Fibroblast of villous mesenchyme (primary cell): Measurements from ENCODE around the gene PGK1. TPM values are rescaled to one million over a fixed set of nuclear protein-coding genes. Genes with fewer than 3 reads are reported as not detected.
"Not testable (repeated sequence)": the region's sequence is repeated elsewhere in the genome, so short reads cannot be mapped to it uniquely, and the experiment has no call there.

Source experiments
- DNase-seq: peaks from one replicate; pipeline ENCODE4 v3.0.0-alpha.2; 2010; ENCODE audit warnings: low read depth
- H3K4me3 ChIP-seq: 2 replicates; pipeline ENCODE4 v1.5.1; 2011; ENCODE audit warnings: low read depth, mild to moderate bottlenecking, low read length
- total RNA-seq: library from RNA; depleted of rRNA; stranded (reverse); fragments of >200 nt; gene quantifications from 2 replicates; pipeline ENCODE4 v1.2.3, GENCODE V29; 2012
- TF ChIP-seq, protein P1 (sequence below): IDR thresholded peaks from 2 replicates; pipeline ENCODE4 v1.5.1; 2012; ENCODE audit warnings: low read depth, mild to moderate bottlenecking, low read length; ENCODE audit not compliant: insufficient read depth

Gene PGK1
- total RNA-seq, 1 donor, result 197 TPM

DNA sequence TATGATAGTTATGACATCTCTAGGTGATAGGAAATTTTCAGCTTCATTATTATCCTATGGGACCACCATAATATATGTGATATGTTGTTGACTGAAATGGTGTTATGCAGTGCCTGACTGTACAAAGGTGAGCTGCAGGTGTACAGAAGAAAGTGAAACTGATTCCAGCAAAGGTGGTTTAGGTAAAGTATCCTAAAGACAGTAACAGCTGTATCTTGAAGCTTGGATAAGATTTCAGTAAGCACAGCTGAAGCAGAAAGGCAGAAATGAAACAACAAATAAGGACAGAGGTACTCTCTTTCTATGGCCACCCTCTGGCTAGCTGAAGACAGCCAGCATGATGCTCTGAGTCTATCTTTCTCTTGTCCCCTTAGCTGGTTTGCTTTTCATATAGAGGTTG, 30.0 kb upstream of the PGK1 start:
- DNase-seq, result no peak
- H3K4me3 ChIP-seq, result no peak overlapping the region
- TF ChIP-seq, protein P1, sequence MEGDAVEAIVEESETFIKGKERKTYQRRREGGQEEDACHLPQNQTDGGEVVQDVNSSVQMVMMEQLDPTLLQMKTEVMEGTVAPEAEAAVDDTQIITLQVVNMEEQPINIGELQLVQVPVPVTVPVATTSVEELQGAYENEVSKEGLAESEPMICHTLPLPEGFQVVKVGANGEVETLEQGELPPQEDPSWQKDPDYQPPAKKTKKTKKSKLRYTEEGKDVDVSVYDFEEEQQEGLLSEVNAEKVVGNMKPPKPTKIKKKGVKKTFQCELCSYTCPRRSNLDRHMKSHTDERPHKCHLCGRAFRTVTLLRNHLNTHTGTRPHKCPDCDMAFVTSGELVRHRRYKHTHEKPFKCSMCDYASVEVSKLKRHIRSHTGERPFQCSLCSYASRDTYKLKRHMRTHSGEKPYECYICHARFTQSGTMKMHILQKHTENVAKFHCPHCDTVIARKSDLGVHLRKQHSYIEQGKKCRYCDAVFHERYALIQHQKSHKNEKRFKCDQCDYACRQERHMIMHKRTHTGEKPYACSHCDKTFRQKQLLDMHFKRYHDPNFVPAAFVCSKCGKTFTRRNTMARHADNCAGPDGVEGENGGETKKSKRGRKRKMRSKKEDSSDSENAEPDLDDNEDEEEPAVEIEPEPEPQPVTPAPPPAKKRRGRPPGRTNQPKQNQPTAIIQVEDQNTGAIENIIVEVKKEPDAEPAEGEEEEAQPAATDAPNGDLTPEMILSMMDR, result no peak

DNA sequence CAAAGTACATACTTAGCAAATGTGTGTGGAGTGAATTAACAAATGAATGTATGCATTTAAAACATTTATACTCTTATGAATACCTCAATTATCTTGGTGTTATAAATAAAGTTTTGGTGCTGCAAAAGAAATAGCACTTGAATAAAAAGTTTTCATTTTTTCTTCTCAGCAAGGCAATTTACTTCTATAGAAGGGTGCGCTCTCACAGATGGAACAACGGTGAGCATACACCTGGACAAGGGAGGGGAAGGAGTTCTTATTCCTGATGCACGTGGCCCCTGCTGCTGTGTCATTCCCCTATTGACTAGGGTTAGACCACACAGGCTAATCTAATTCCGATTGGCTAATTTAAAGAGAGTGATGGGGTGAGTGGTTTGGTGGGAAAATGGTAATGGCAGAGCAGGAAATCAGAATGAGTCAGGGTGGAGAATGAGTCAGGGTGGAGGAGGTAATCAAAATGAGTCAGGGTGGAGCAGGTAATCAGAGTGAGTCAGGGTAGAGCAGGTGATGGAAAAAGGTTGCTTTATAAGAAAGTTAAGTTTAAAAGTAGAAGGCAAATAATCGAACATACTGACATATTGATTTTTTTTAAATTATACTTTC, 28.2 kb upstream of the PGK1 start:
- no peak for DNase-seq
- no peak overlapping the region for H3K4me3 ChIP-seq
- TF ChIP-seq, protein P1, result no peak

DNA sequence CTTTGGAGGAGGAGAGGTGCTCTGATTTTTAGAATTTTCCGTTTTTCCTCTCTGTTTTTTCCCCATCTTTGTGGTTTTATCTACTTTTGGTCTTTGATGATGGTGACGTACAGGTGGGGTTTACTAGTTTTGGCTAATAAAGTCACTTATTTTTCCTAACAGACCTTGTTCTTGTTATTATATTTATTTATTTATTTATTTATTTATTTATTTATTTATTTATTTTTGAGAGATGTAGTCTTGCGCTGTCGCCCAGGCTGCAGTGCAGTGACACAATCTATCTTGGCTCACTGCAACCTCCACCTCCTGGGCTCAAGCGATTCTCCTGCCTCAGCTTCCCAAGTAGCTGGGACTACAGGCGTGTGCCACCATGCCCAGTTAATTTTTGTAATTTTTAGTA, 22.6 kb upstream of the PGK1 start:
- not testable (repeated sequence) for DNase-seq, H3K4me3 ChIP-seq

DNA sequence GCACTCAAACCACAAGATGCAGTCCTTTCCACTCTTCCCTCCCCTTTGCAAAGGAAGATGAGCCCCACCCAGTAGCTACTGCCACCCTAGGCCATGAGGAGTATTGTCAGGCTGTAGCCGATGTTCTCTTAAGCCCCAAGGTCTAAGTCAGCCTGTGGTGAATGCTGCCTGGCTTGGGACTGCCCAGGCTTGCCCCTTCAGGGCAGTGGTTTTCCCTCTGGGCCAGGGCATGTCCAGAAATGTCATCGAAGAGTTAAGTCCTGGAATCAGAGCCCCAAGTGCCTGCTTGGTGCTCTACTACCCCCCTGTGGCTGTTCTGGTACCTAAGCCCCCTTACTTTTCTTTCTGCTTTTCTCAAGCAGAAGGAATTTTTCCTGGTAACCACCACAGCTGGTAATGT, 11.8 kb upstream of the PGK1 start:
- TF ChIP-seq, protein P1, result peak; percentile 50
- peak; percentile 51 for DNase-seq
- no peak overlapping the region for H3K4me3 ChIP-seq

DNA sequence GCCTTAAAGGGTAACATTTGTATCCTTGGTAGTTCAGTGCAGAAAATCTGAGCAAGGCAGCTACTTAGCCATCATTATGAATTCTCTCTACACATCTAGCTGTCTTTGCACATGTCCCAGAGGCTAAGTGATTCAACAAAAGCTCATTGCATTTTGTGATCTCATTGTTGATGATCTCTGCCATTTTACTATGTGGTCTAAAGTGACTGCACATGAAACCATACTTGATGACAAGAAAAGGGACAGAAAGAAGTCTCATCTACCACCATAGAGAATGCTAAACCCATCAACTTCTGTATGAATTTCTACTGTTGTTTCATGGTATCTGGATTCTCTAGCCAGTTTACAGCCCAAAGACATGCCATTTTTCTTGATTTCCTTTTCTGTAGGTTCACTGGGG, 5.9 kb upstream of the PGK1 start:
- H3K4me3 ChIP-seq, result no peak overlapping the region
- TF ChIP-seq, protein P1, result no peak
- DNase-seq, result no peak

DNA sequence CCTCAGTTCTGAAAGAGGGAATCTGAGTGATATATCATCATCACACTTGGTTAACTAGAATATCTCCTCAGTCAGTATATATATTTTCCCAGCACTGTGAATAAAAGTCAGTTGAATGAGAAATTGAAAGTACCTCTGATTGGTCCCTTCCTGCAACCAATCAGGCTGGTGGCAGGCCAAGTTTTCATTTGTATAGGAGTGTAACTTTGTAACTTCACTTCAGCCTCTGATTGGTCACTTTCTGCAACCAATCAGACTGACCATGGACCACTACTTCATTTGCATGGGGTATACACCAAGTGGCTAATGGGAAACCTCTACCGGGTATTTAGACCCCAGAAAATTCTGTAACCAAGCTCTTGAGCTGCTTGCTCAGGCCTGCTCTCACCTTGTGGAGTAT, 2.0 kb upstream of the PGK1 start:
- DNase-seq, result peak; percentile 32
- TF ChIP-seq, protein P1, result no peak
- no peak overlapping the region for H3K4me3 ChIP-seq

DNA sequence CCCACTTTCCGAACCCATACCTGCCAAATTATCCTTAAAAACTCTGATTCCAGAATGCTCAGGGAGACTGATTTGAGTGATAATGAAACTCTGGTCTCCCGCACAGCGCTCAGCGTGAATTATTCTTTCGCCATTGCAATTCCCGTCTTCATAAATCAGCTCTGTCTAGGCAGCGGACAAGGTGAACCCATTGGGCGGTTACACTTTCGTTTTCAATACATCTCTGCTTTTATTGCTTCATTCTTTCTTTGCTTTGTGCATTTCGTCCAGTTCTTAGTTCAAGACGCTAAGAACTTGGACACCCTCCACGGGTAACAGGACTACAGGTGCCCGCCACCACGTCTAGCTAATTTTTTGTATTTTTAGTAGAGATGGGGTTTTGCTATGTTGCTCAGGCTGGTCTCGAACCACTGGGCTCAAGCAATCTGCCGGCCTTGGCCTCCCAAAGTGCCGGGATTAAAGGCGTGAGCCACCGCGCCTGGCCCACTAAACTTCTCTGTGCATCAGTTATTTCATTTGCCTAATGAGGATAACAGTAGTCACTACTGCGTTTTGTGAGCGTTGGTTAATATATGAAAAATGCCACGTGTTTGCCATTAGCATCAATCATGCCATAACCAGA, 936 bp upstream of the PGK1 start:
- DNase-seq, result no peak
- peak overlapping the region; percentile 59 for H3K4me3 ChIP-seq
- TF ChIP-seq, protein P1, result no peak
